ENCODE data around the gene POLG2. TPM values are rescaled to one million over a fixed set of nuclear protein-coding genes. Genes with fewer than 3 reads are reported as not detected.

The POLG2 gene
- total RNA-seq, 1 experiment from 2014 or later: 27.5 TPM

- POLR2A ChIA-PET: interaction anchor here (1.9 to 2.5 kb wide), 2 partner anchors 12 to 22 kb away, joined by 10 read pairs; partner anchors contain the start of genes CEP95, DDX5 and POLG2
Observed at GRCh38 chr17:64484380-64484779, 12.5 kb downstream of the POLG2 start.

GRCh38 chr17:64480951-64481350, 15.9 kb downstream of the POLG2 start:
- no peak for DNase-seq (ENCODE audit: unreplicated experiment)
- H3K9me3 Mint-ChIP-seq (ENCODE audit: unreplicated experiment): no peaks in the 10 kb centered on the region
- intact Hi-C loops (cut with micrococcal nuclease): no loop called here
- ChIA-PET POLR2A (interaction anchor here (0.7 to 0.8 kb wide), 2 partner anchors 8 to 25 kb away, joined by 3 read pairs; partner anchors contain the start of genes CEP95 and DDX5), CTCF (interaction anchor here (0.6 to 1.8 kb wide), 4 partner anchors 9 to 47 kb away, joined by 3 to 9 read pairs (median 6); no protein-coding TSS in a partner anchor)
- BruUV-seq (replicated peaks): no TSS peak
- H3K4me1 Mint-ChIP-seq (ENCODE audit: insufficient read depth, unreplicated experiment): no peaks in the 10 kb centered on the region
- H3K36me3 Mint-ChIP-seq (ENCODE audit: insufficient read depth, unreplicated experiment): peaks cover 55% of the 10 kb centered on the region
- TF ChIP-seq CTCF (IDR thresholded peaks at IDR 0.05; ENCODE audit: unreplicated experiment): no peak
- no peak overlapping the region for H3K27ac Mint-ChIP-seq (ENCODE audit: low read depth, unreplicated experiment)
- no peaks in the 10 kb centered on the region for H3K27me3 Mint-ChIP-seq (ENCODE audit: insufficient read depth, unreplicated experiment)
- no peak overlapping the region for H3K4me3 Mint-ChIP-seq (ENCODE audit: unreplicated experiment)

More at GRCh38 chr17:64484380-64484779, 12.5 kb downstream of the POLG2 start:
- CTCF ChIA-PET: interaction anchor here (0.7 to 1.0 kb wide), 3 partner anchors 65 to 284 kb away, joined by 3 read pairs; no protein-coding TSS in a partner anchor
- H3K4me3 Mint-ChIP-seq (ENCODE audit: unreplicated experiment): no peak overlapping the region
- no peak for DNase-seq (ENCODE audit: unreplicated experiment)
- H3K9me3 Mint-ChIP-seq (ENCODE audit: unreplicated experiment): no peaks in the 10 kb centered on the region
- no peaks in the 10 kb centered on the region for H3K27me3 Mint-ChIP-seq (ENCODE audit: insufficient read depth, unreplicated experiment)
- BruUV-seq (replicated peaks): no TSS peak
- no peaks in the 10 kb centered on the region for H3K4me1 Mint-ChIP-seq (ENCODE audit: insufficient read depth, unreplicated experiment)
- peaks cover 71% of the 10 kb centered on the region for H3K36me3 Mint-ChIP-seq (ENCODE audit: insufficient read depth, unreplicated experiment)
- TF ChIP-seq CTCF (IDR thresholded peaks at IDR 0.05; ENCODE audit: unreplicated experiment): no peak
- intact Hi-C loops (cut with micrococcal nuclease): no loop called here
- H3K27ac Mint-ChIP-seq (ENCODE audit: low read depth, unreplicated experiment): no peak overlapping the region

- H3K27me3 Mint-ChIP-seq (ENCODE audit: insufficient read depth, unreplicated experiment): no peaks in the 10 kb centered on the region
- DNase-seq (ENCODE audit: unreplicated experiment): no peak
- POLR2A ChIA-PET: interaction anchor here (1.6 kb wide), 1 partner anchor 29 kb away, joined by 8 read pairs; the partner anchor contains the start of gene CEP95
- H3K27ac Mint-ChIP-seq (ENCODE audit: low read depth, unreplicated experiment): no peak overlapping the region
- CTCF ChIA-PET: interaction anchor here (0.6 to 1.2 kb wide), 4 partner anchors 10 to 487 kb away, joined by 3 to 5 read pairs (median 4); no protein-coding TSS in a partner anchor
- no peak overlapping the region for H3K4me3 Mint-ChIP-seq (ENCODE audit: unreplicated experiment)
- peaks cover 37% of the 10 kb centered on the region for H3K36me3 Mint-ChIP-seq (ENCODE audit: insufficient read depth, unreplicated experiment)
- BruUV-seq (replicated peaks): no TSS peak
- H3K9me3 Mint-ChIP-seq (ENCODE audit: unreplicated experiment): no peaks in the 10 kb centered on the region
- no peaks in the 10 kb centered on the region for H3K4me1 Mint-ChIP-seq (ENCODE audit: insufficient read depth, unreplicated experiment)
- TF ChIP-seq CTCF (IDR thresholded peaks at IDR 0.05; ENCODE audit: unreplicated experiment): no peak
- intact Hi-C loops (cut with micrococcal nuclease): no loop called here
Observed at GRCh38 chr17:64477849-64478248, 19.0 kb downstream of the POLG2 start.

GRCh38 chr17:64472564-64472963, 24.3 kb downstream of the POLG2 start:
- TF ChIP-seq CTCF (IDR thresholded peaks at IDR 0.05; ENCODE audit: unreplicated experiment): no peak
- H3K9me3 Mint-ChIP-seq (ENCODE audit: unreplicated experiment): no peaks in the 10 kb centered on the region
- ChIA-PET POLR2A (interaction anchor here (0.7 kb wide), 1 partner anchor 110 kb away, joined by 3 read pairs; no protein-coding TSS in a partner anchor), CTCF (no interaction called here)
- H3K27me3 Mint-ChIP-seq (ENCODE audit: insufficient read depth, unreplicated experiment): no peaks in the 10 kb centered on the region
- BruUV-seq (replicated peaks): no TSS peak
- peaks cover 15% of the 10 kb centered on the region for H3K36me3 Mint-ChIP-seq (ENCODE audit: insufficient read depth, unreplicated experiment)
- no peaks in the 10 kb centered on the region for H3K4me1 Mint-ChIP-seq (ENCODE audit: insufficient read depth, unreplicated experiment)
- intact Hi-C loops (cut with micrococcal nuclease): no loop called here
- H3K4me3 Mint-ChIP-seq (ENCODE audit: unreplicated experiment): no peak overlapping the region
- no peak for DNase-seq (ENCODE audit: unreplicated experiment)
- no peak overlapping the region for H3K27ac Mint-ChIP-seq (ENCODE audit: low read depth, unreplicated experiment)

Measured in MCF 10A (cell line).